Hepatocyte (in vitro differentiated cells): ENCODE data around the gene PTPRN2. TPM values are rescaled to one million over a fixed set of nuclear protein-coding genes. Genes with fewer than 3 reads are reported as not detected.

Experiments used
- DNase-seq: peaks from one replicate; pipeline ENCODE4 v3.0.0-alpha.2; 2016; ENCODE audit warnings: low spot score
- H2AFZ ChIP-seq: fragments of 200-600 bp; sonication (generic); 2 replicates; pipeline ENCODE4 v1.6.0; 2016; ENCODE audit warnings: antibody characterized with exemption, mild to moderate bottlenecking
- H3K27ac ChIP-seq: fragments of 200-600 bp; sonication (generic); 2 replicates; pipeline ENCODE4 v1.5.1; 2016; ENCODE audit warnings: mild to moderate bottlenecking
- H3K27me3 ChIP-seq: fragments of 200-600 bp; sonication (generic); 2 replicates; pipeline ENCODE4 v1.6.1; 2016
- H3K36me3 ChIP-seq: fragments of 200-600 bp; sonication (generic); replicated peaks from 2 replicates; pipeline ENCODE4 v1.5.1; 2016; ENCODE audit warnings: low read depth; ENCODE audit not compliant: insufficient read depth
- H3K4me1 ChIP-seq: fragments of 200-600 bp; sonication (generic); 2 replicates; pipeline ENCODE4 v1.5.1; 2016; ENCODE audit warnings: mild to moderate bottlenecking, moderate library complexity; ENCODE audit not compliant: insufficient read depth
- H3K4me2 ChIP-seq: fragments of 200-600 bp; sonication (generic); 2 replicates; pipeline ENCODE4 v1.6.0; 2016
- H3K4me3 ChIP-seq: fragments of 200-600 bp; sonication (generic); 2 replicates; pipeline ENCODE4 v1.5.1; 2016; ENCODE audit warnings: mild to moderate bottlenecking
- H3K79me2 ChIP-seq: fragments of 200-600 bp; sonication (generic); 2 replicates; pipeline ENCODE4 v1.6.0; 2017; ENCODE audit warnings: mild to moderate bottlenecking
- H3K9me2 ChIP-seq: fragments of 200-600 bp; sonication (generic); replicated peaks from 2 replicates; pipeline ENCODE4 v1.6.0; 2017; ENCODE audit warnings: mild to moderate bottlenecking; ENCODE audit not compliant: insufficient read depth
- H3K9me3 ChIP-seq: fragments of 200-600 bp; sonication (generic); 2 replicates; pipeline ENCODE4 v1.5.1; 2016; ENCODE audit warnings: low read depth, mild to moderate bottlenecking
- H4K20me1 ChIP-seq: fragments of 200-600 bp; sonication (generic); 2 replicates; pipeline ENCODE4 v1.6.0; 2016; ENCODE audit warnings: mild to moderate bottlenecking; ENCODE audit not compliant: insufficient read depth, poor library complexity, severe bottlenecking
- EZH2 ChIP-seq: fragments of 200-600 bp; sonication (generic); IDR thresholded peaks from 2 replicates; pipeline ENCODE4 v1.6.1; 2016; ENCODE audit warnings: antibody characterized with exemption, mild to moderate bottlenecking, borderline replicate concordance
- EZH2phosphoT487 ChIP-seq: fragments of 200-600 bp; sonication (generic); IDR thresholded peaks from one replicate; pipeline ENCODE4 v1.6.1; 2018; ENCODE audit warnings: antibody characterized with exemption, mild to moderate bottlenecking, low read depth, moderate library complexity; ENCODE audit not compliant: unreplicated experiment, severe bottlenecking
- WGBS: methylation state at CpG from one replicate; pipeline ENCODE4 v1.1.6; 2016; ENCODE audit warnings: low lambda C conversion rate; ENCODE audit errors: missing lambda C conversion rate; 5-methylcytosine and 5-hydroxymethylcytosine counted together
- polyA plus RNA-seq: library from polyadenylated mRNA; unstranded; fragments of >200 nt; fragmentation: Nextera tagmentation; extraction: Ambion mirVana; gene quantifications from 2 replicates; pipeline ENCODE4 v1.2.1, GENCODE V29; 2016
- total RNA-seq: library from RNA; depleted of rRNA; stranded (reverse); fragments of >200 nt; gene quantifications from 2 replicates; pipeline ENCODE4 v1.2.3, GENCODE V29; 2014
- TF ChIP-seq, protein P1 (sequence below): fragments of 200-600 bp; sonication (generic); IDR thresholded peaks from 2 replicates; pipeline ENCODE4 v1.5.1; 2016; ENCODE audit warnings: antibody characterized with exemption, mild to moderate bottlenecking; ENCODE audit not compliant: poor library complexity

The PTPRN2 gene
- total and polyA plus RNA-seq, 2 experiments from 2014 or later, result 2.1 to 3.3 TPM

DNA sequence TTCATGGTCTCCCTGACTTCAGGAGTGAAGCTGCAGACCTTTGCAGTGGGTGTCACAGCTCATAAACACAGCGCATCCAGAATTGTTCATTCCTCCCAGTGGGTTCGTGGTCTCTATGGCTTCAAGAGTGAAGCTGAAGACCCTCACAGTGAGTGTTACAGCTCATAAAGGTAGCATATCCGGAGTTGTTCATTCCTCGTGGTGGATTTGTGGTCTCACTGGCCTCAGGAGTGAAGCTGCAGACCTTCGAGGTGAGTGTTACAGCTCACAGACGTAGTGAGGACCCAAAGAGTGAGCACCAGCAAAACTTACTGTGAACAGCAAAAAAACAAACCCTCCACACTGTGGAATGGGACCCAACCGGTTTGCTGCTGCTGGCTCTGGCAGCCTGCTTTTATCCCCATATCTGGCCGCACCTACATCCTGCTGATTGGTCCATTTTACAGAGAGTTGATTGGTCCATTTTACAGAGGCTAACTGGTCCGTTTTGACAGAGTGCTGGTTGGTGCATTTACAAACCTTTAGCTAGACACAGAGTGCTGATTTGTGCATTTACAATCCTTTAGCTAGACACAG, 308.8 kb downstream of the PTPRN2 start:
- Histone ChIP-seq H3K9me3 (no peaks in the 10 kb centered on the region), H3K79me2 (no peaks in the 10 kb centered on the region), H3K4me2 (no peak overlapping the region), H3K9me2 (no peaks in the 10 kb centered on the region), H3K27me3 (no peaks in the 10 kb centered on the region), H3K4me3 (no peak overlapping the region), H3K27ac (no peak overlapping the region), H2AFZ (no peak overlapping the region), H3K36me3 (no peaks in the 10 kb centered on the region), H4K20me1 (no peaks in the 10 kb centered on the region), H3K4me1 (no peaks in the 10 kb centered on the region)
- no peak for DNase-seq
- no peak for TF ChIP-seq EZH2phosphoT487
- TF ChIP-seq, protein P1, sequence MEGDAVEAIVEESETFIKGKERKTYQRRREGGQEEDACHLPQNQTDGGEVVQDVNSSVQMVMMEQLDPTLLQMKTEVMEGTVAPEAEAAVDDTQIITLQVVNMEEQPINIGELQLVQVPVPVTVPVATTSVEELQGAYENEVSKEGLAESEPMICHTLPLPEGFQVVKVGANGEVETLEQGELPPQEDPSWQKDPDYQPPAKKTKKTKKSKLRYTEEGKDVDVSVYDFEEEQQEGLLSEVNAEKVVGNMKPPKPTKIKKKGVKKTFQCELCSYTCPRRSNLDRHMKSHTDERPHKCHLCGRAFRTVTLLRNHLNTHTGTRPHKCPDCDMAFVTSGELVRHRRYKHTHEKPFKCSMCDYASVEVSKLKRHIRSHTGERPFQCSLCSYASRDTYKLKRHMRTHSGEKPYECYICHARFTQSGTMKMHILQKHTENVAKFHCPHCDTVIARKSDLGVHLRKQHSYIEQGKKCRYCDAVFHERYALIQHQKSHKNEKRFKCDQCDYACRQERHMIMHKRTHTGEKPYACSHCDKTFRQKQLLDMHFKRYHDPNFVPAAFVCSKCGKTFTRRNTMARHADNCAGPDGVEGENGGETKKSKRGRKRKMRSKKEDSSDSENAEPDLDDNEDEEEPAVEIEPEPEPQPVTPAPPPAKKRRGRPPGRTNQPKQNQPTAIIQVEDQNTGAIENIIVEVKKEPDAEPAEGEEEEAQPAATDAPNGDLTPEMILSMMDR, result no peak
- TF ChIP-seq EZH2, result no peak
- WGBS, result 74% methylated on average over 9 of the region's 9 CpGs

DNA sequence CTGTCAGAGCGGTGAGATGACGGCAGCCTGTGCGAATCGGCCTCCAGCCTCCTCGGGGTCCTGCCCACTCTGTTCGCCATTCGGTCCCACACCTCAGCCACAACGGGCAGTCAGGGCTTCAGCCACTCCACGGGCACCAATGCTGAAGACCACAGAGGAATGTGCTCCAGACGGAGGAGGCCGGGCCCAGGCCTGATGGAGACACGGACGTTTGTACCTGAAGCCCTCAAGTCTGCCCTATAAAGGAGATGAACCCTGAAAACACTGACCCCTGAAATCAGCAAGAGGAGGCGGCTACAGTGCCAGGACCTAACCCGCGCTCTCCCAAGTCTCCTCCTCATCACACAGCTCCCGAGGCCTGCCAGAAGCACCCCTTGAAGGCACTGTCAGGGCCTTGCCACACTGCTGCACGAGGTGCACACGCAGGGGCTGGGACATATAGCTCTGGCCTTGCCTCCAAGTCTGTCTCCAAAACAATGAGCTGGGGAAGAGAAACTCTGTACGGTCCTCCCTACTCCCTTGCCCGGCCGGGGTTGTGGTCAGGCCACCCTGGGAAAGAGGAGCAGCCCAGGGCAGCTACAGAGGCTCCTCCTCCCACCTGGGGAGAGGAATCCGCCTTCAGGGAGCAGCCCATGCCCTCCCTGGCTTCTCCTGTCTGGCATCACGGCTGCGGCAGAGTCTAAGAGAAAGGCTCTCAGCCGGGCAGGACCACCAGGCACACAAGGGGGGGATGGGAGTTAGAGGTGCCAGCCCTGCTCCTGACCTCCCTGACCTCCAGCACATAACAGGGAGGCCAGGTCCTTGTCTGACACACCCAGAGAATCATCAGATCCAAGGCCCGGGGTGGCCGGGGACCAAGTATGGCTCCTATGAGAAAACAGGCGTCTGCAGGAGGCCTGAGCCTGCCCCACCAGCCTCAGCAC, 310.1 kb downstream of the PTPRN2 start:
- Histone ChIP-seq H3K27me3 (no peaks in the 10 kb centered on the region), H3K27ac (no peak overlapping the region), H3K9me3 (no peaks in the 10 kb centered on the region), H4K20me1 (no peaks in the 10 kb centered on the region), H3K79me2 (no peaks in the 10 kb centered on the region), H3K4me1 (no peaks in the 10 kb centered on the region), H3K4me2 (no peak overlapping the region), H3K4me3 (no peak overlapping the region), H3K9me2 (no peaks in the 10 kb centered on the region), H3K36me3 (no peaks in the 10 kb centered on the region), H2AFZ (no peak overlapping the region)
- TF ChIP-seq, protein P1, result no peak
- TF ChIP-seq EZH2 (no peak), EZH2phosphoT487 (no peak)
- WGBS, result 79% methylated on average over 29 of the region's 29 CpGs
- DNase-seq, result no peak

DNA sequence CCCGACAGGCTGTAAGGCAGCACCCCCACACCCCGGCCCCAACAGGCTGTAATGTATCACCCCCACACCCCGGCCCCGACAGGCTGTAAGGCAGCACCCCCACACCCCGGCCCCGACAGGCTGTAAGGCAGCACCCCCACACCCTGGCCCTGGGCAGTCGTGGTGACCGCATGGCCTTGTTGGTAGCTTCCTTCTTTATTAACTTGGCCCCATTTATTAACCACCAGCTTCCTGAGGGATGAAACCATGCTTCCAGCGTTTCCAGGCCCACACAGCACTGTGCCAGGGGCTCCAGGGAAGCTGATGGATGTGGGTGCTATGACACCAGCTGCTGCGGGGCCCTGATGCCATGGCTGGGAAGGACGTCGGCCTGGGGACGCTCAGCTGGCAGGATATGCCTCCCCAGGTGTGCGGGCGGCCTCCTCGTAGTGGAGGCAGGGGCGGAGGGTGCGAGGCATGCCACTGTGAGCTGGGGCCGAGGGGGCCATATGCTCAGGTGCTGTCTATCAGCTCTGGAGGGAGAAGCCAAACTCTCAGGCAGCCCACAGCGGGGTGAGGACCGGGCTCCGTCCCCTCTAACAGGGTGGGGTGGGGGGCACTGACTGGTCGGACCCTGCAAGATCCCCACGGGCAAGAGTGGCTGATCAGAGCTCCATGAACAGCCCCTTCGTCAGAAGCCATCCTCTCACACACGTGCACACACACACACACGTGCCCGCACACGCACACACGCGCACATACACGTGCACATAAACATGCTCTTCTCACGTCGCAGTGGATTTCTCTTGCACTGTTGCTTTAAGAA, 311.0 kb downstream of the PTPRN2 start:
- Histone ChIP-seq H3K79me2 (no peaks in the 10 kb centered on the region), H3K36me3 (no peaks in the 10 kb centered on the region), H3K27me3 (no peaks in the 10 kb centered on the region), H3K9me2 (no peaks in the 10 kb centered on the region), H3K27ac (no peak overlapping the region), H4K20me1 (no peaks in the 10 kb centered on the region), H3K4me2 (no peak overlapping the region), H3K4me3 (no peak overlapping the region), H2AFZ (no peak overlapping the region), H3K9me3 (no peaks in the 10 kb centered on the region), H3K4me1 (no peaks in the 10 kb centered on the region)
- TF ChIP-seq EZH2phosphoT487 (no peak), EZH2 (no peak)
- TF ChIP-seq, protein P1, result no peak
- no peak for DNase-seq
- 87% methylated on average over 28 of the region's 34 CpGs for WGBS
